ENCODE measurements around the gene ECHDC1.
"Not testable (repeated sequence)": the region's sequence is repeated elsewhere in the genome, so short reads cannot be mapped to it uniquely, and the experiment has no call there.

The ECHDC1 gene

GRCh38 chr6:127342946-127343808, at the start of gene ECHDC1:
TSS of gene ECHDC1 (minus strand) at chr6:127343609. CDS start at chr6:127331028, 12,581 bp downstream.
- H3K4me3 ChIP-seq (ENCODE audit: low read depth, low read length) = peak within 1 kb of the TSS; percentile 96

DNA sequence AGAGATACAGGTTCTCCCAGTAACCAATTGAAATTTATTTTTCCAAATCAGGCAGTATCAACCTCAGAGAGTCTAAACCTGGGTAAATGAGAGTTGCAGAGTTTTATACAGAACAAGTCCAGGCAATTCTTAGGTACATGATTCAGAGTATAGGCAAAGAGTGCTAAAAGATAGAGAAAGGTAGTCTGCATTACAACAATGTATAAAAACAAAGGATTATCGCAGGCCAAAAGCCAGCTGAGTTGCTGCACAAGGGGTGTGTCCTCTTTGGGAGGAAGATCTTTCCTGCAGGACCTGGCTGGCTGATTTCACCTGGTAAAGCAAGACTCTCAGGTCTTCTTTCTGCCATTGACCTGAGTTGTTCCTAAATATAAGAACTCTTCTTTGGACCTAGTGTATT, 48.9 kb upstream of the ECHDC1 start:
- H3K4me3 ChIP-seq (ENCODE audit: low read depth, low read length) = no peak overlapping the region

DNA sequence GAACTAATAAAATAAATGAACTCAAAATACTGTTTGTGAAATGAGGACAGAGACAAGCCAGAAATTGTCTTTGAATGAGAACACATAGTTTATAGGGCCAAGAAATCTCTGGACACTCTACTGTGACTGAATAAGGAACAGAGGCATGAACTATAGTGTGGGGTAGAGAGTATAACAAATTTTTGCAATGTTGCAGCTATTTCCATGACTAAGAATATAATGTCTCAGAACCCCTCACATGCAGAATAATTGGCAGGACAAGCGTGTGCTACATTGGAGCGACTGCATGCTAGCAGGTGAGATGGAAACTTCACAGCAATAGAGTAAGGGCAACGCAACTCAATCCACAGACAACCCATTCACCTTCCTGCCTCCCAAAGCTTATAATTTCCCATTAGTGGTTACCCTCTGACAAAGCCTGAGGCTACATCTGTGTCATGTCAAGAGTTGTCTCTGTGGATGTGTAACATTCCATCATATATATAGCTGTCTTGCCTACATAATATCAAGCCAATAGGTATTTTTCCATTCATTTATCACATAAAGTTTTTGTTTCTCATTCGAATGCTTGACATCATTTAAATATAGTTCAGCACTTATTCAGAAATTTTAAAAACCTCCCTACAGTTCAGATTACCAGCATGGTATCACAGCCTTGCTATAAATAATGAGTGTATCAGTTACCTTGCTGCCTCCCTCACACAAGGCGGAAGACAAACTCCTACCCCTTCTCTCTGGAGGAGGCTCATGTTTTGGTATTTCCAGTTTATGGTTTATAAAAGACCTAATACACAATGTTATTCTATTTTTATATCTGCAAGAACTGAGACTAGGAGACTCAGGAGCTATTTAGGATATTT, 47.9 kb upstream of the ECHDC1 start:
- H3K4me3 ChIP-seq (ENCODE audit: low read depth, low read length) = no peak overlapping the region

GRCh38 chr6:127389706-127390105, 46.3 kb upstream of the ECHDC1 start:
- H3K4me3 ChIP-seq (ENCODE audit: low read depth, low read length) = no peak overlapping the region

DNA sequence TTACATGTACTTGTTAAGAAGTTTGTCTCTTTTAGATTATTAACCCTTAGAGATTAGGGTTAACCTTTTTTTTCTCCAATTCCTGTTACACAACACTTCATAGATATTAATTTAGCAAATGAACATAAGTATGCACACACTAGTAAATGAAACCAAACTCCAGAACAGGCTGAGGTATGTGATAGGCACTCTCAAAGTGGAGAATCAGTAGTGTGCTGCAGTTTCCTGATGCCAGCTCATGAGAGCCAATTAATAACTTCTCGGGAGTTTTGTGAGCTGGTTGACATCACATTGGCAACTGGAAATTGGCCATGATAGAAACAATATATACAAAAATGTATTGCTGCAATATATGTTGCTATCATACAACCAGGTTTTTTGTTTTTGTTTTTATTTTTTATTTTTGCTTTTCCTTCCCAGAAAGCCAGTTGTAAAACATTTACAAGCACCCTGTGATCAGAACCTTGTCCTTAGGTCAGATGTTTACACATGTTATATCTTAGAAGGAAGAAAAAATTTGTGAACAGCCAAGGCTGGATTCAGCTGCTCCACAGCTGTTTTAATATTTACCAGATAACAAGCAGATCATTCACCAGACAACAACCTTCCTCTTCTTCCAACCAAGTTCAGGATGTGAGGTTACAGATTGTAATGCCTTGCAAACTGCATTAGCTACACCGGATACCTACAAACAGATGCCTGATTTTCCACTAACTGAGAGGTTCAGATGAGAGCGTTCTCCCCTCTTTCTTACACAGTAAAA, 42.4 kb upstream of the ECHDC1 start:
- H3K4me3 ChIP-seq (ENCODE audit: low read depth, low read length) = no peak overlapping the region

GRCh38 chr6:127384848-127385247, 41.4 kb upstream of the ECHDC1 start:
- H3K4me3 ChIP-seq (ENCODE audit: low read depth, low read length) = not testable (repeated sequence)

DNA sequence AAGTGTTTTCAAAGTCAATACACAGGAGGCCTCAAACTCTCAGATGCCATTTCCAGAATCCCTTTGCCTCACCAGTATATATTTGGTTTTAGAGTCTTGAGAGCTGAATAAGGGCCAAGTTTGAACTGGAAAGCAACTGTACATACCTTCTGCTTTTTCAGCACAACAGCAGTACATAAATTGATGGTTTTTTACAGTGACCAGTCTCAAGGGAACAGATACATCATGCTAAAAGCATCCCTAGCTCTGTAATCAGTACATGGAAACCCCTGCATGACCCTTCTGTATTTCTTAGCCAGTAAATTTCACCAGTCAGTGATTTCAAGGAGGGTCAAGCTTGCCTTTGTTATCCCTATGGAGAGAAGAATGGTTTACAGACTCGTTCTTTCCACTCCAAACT, 40.6 kb upstream of the ECHDC1 start:
- H3K4me3 ChIP-seq (ENCODE audit: low read depth, low read length) = no peak overlapping the region

GRCh38 chr6:127382413-127382812, 39.0 kb upstream of the ECHDC1 start:
- H3K4me3 ChIP-seq (ENCODE audit: low read depth, low read length) = no peak overlapping the region

GRCh38 chr6:127381384-127381783, 38.0 kb upstream of the ECHDC1 start:
- no peak overlapping the region for H3K4me3 ChIP-seq (ENCODE audit: low read depth, low read length)

- no peak overlapping the region for H3K4me3 ChIP-seq (ENCODE audit: low read depth, low read length)
Observed at GRCh38 chr6:127376685-127377084, 33.3 kb upstream of the ECHDC1 start.

GRCh38 chr6:127367023-127367375, 23.6 kb upstream of the ECHDC1 start:
- no peak overlapping the region for H3K4me3 ChIP-seq (ENCODE audit: low read depth, low read length)

DNA sequence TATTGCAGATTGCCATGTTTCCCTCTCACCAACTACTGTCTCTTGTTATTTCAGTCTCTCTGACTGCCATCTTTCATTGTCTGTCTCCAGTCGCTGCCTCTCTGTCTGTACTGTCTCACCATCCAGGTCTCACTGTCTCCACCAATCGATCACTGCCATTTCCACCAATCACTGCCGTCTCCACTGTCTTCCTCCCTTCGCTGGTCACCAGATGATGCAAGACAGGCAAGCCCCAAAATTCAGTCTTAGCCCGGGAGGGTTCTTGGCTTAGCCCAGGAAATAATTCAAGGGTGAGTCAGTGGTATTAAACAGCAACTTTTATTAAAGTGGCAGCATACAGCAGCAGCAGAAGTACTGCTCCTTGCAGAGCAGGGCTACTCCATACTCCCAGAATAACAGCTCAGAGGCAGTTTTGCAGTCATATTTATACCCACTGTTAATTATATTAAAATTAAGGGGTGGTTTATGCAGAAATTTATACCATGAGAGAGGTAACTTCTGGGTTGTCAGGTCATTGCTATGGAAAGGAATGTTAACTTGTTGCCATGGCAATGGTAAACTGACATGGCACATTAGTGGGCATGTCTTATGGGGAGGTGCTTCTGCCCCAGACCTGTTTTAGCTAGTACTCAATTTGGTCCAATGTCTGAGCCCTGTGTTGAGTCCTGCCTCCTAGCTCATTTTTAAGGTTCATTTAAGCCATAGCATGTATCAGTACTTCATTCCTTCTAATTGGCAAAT, 23.0 kb upstream of the ECHDC1 start:
- H3K4me3 ChIP-seq (ENCODE audit: low read depth, low read length) = no peak overlapping the region

DNA sequence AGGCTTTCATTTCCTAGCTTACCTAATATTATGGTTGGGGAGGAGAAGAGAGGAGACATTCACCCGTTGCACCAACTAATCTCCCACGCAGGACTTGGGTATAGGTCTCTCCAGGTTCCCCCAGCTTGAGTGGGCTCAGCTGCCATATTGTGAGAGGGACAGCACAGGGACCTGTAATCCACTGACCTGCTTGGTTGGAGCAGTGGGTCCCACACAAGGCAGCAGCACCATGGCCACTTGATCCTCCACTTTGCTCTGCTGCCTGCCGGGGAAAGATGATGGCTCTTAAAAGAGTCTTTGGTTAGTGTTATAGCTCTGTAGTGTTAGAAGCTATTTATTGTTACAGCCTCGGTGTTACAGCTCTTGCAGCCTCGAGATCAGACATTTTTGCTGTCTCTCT, 22.5 kb upstream of the ECHDC1 start:
- no peak overlapping the region for H3K4me3 ChIP-seq (ENCODE audit: low read depth, low read length)

GRCh38 chr6:127352524-127352923, 9.1 kb upstream of the ECHDC1 start:
- H3K4me3 ChIP-seq (ENCODE audit: low read depth, low read length) = no peak overlapping the region

DNA sequence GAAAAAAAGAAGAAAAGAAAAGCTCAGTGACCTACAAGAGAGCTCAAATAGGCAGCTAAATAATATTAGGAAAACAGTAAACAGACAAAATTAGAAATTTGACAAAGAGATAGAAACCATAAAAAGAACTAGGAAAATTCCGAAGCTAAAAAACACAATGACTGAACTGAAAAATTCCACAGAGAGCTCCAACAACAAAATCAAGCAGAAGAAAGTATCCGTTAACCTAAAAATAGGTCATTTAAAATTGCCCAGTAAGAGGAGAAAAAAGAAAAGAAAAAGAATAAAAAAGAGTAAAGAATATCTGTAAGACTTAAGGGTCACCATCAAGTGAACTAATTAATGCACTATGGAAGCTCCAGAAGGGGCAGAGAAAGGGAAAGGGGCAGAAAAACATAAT, 6.6 kb upstream of the ECHDC1 start:
- no peak overlapping the region for H3K4me3 ChIP-seq (ENCODE audit: low read depth, low read length)

GRCh38 chr6:127348028-127348661, 4.7 kb upstream of the ECHDC1 start:
- no peak overlapping the region for H3K4me3 ChIP-seq (ENCODE audit: low read depth, low read length)

- no peak overlapping the region for H3K4me3 ChIP-seq (ENCODE audit: low read depth, low read length)
Observed at GRCh38 chr6:127347178-127347577, 3.8 kb upstream of the ECHDC1 start.

- H3K4me3 ChIP-seq (ENCODE audit: low read depth, low read length) = no peak overlapping the region
Observed at GRCh38 chr6:127345521-127345920, 2.1 kb upstream of the ECHDC1 start.

GRCh38 chr6:127343809-127344659, 625 bp upstream of the ECHDC1 start:
- H3K4me3 ChIP-seq (ENCODE audit: low read depth, low read length) = peak overlapping the region; percentile 96
